ENCODE measurements around the gene C4B.
A peak's percentile ranks its signal among the peaks of the same experiment; 100 is the strongest.
"Not testable (repeated sequence)": the region's sequence is repeated elsewhere in the genome, so short reads cannot be mapped to it uniquely, and the experiment has no call there.

The C4B gene

DNA sequence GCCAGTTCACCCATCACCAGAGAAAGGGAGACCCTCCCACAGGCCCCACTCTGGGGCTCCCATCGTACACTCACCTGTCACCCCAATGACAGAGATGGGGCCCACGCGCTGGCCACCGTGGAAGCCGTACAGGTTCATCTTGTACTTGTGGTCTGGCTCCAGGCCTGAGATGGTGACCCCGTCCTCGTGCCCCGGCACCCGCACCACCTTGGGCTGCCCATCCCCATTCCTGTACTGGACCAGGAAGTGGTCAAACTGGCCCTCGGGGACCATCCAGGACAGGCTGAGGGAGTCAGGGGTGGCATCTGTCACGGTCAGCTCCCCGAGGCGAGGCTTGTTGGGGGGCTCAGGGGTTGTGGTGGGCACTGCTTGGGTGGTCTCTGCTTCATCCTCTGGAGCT, 38.7 kb downstream of the C4B start:
- DNase-seq (ENCODE audit: low spot score), result not testable (repeated sequence)

- DNase-seq (ENCODE audit: low spot score), result not testable (repeated sequence)
Observed at GRCh38 chr6:32055756-32056155, 41.2 kb downstream of the C4B start.

GRCh38 chr6:32056254-32056653, 41.7 kb downstream of the C4B start:
- no peak for DNase-seq (ENCODE audit: low spot score)

GRCh38 chr6:32057966-32058365, 43.4 kb downstream of the C4B start:
- DNase-seq (ENCODE audit: low spot score), result no peak

- no peak for DNase-seq (ENCODE audit: low spot score)
Observed at GRCh38 chr6:32058511-32058963, 43.9 kb downstream of the C4B start.

DNA sequence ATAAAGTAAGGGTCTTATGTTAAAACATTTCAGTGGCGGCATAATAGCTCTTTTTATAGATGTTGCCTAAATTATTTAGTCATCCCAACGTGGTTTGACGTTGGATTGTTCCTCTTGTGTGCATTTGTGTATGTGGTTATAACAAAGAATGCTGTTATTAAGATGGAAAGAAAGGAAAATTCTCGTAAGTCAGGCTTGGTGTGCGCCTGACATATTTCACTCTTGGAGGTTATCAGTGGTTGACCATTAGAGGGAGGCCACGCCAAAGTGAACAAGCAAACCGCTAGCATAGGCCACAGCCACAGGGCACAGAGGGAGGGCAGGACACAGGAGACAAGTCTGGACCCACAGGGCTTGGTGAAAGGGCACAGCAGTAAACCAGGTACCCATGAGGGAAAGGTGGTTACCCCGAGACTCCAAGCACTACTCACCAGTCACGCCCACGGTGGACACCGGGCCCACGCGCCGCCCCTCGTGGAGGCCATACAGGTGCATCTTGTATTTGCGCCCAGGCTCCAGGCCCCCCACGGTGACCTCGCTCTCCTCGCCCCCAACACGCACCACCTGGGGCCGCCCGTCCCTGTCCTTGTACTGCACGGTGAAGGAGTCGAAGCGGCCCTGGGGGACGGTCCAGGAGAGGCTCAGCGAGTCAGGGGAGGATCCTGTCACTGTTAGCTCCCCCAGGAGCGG, 46.5 kb downstream of the C4B start:
- DNase-seq (ENCODE audit: low spot score), result no peak

DNA sequence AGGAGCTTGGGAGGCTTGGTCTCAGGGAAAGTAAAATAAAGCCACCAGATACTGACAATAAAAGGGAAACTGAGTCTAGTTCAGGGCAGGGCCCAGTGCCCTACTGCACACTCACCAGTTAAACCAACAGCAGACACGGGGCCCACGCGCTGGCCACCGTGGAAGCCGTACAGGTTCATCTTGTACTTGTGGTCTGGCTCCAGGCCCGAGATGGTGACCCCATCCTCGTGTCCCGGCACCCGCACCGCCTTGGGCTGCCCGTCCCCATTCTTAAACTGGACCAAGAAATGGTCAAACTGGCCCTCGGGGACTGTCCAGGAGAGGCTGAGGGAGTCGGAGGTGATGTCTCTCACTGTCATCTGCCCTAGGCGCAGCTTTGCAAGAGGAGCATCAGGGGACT, 50.1 kb downstream of the C4B start:
- no peak for DNase-seq (ENCODE audit: low spot score)

GRCh38 chr6:32067521-32067920, 52.9 kb downstream of the C4B start:
- not testable (repeated sequence) for DNase-seq (ENCODE audit: low spot score)

- DNase-seq (ENCODE audit: low spot score), result not testable (repeated sequence)
Observed at GRCh38 chr6:32068315-32068714, 53.7 kb downstream of the C4B start.

DNA sequence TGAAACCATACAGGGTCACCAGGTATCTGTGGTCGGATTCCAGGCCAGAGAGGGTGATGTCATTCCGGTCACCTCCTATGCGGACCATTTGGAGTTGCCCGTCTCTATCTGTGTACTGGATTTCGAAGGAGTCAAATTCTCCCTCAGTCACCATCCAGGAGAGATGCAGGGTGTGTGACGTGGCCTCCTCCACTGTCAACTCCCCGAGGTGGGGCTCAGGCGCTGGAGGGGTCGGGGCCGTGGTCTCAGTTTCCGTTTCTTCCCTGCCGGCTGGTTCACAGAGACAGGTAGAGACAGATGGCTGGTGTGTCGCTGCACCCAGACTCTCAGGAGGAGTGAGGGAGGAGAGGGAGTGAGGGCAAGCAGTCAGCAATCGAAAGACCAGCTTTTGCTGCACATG, 54.3 kb downstream of the C4B start:
- DNase-seq (ENCODE audit: low spot score), result no peak

GRCh38 chr6:32069460-32069859, 54.9 kb downstream of the C4B start:
- DNase-seq (ENCODE audit: low spot score), result no peak

DNA sequence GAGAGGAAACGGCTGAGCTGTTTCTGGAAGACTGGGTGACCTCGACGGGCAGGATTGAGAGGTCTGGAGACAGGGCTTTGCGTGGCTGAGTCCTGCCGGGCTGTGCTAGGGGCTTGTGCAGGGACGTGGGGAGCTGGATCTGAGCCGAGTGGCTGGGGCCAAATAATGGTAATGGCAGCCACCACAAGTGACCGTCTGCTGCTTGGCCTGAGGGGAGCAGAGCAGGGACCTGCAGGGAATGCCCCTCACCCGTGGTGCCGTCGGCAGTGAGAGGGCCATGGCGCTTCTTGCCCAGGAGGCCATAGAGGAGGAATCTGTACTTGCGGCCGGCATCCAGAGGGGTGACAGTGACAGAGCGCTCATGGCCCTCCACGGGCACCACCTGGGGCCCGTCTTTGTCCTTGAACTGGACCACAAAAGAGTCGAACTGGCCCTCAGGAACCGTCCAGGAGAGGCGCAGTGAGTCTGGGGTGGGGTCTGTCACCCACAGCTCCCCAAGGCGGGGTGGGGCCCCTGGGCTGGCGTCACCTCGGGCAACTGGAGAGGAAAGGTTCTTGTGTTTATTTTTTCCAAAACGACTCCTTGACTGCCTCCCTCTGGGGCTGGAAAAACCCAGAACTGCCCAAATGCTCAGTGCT, 55.4 kb downstream of the C4B start:
- DNase-seq (ENCODE audit: low spot score), result no peak

DNA sequence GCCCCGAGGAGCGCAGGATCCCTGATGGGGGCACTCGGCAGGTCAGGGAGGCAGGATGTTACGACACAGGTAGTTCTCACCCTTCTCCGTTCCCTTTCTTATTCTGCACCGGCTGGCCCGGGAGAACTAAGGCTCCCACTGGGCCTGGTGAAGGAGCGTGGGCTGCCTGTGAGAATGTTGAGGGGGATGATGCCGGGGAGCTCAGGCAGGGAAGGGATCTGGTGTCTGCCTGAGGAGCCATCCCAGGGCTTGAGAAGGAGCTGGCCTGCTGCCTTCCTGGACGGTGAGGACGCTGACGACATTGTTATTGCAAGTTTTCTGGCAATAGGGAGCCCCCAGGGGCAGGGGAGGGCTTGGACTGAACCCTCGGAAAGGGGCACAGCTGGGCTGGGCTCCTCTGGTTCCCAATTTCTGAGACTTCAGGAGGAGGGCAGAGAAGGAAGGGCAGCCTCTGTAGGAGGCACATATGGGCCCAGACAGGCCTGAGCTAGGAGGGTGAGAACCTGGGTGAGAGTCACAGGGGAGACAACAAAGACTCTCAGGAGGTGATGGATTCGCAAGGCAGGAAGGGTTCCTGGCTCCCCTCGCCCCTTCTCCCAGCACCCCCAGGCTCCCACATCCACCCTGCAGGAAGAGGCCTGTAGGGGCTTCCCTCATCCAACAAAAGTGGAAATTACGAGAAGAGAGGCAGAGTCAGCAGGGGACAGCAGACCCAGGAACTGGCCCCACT, 56.4 kb downstream of the C4B start:
- no peak for DNase-seq (ENCODE audit: low spot score)

GRCh38 chr6:32073101-32073500, 58.5 kb downstream of the C4B start:
- no peak for DNase-seq (ENCODE audit: low spot score)

- DNase-seq (ENCODE audit: low spot score), result no peak
Observed at GRCh38 chr6:32073613-32074012, 59.0 kb downstream of the C4B start.

- DNase-seq (ENCODE audit: low spot score), result no peak
Observed at GRCh38 chr6:32074996-32075532, 60.5 kb downstream of the C4B start.

DNA sequence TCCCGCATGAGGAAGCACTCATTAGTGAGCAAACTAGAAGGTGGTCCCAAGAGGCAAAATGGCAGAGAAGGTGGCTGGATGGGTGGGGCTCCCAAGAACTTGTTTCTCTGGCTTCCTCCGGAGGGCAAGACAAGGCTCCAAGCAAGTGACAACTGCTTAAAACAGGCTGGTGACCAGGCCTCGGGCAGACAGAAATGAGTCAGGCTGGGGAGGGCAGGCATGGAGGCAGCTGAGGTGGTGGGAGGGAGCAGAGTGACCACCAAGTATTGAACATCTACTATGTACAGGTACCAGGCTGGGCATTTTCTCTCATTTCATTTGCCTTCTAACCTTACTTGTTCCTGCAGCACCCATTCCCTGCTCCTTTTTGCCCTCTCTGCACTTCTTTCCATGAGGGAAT, 61.2 kb downstream of the C4B start:
- no peak for DNase-seq (ENCODE audit: low spot score)

DNA sequence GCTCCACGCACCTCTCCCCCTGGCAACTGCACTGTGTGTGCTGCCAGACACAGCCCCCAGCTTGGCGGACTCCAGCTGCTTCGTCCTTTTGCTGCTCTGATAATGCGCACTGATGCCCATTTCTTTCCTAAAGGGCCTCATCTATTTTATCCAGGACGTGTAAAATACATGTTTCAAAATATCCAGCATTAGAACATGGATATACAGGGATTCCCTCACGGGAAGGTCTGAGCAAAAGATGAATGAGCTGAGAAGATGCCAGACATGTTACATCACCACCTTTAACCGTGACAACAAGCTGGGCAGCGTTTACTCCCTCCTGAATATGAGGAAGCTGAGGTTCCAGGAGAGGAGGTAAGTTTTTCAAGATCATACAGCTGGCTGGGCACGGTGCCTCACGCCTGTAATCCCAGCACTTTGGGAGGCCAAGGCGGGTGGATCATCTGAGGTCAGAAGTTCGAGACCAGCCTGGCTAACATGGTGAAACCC, 61.8 kb downstream of the C4B start:
- DNase-seq (ENCODE audit: low spot score), result no peak

DNA sequence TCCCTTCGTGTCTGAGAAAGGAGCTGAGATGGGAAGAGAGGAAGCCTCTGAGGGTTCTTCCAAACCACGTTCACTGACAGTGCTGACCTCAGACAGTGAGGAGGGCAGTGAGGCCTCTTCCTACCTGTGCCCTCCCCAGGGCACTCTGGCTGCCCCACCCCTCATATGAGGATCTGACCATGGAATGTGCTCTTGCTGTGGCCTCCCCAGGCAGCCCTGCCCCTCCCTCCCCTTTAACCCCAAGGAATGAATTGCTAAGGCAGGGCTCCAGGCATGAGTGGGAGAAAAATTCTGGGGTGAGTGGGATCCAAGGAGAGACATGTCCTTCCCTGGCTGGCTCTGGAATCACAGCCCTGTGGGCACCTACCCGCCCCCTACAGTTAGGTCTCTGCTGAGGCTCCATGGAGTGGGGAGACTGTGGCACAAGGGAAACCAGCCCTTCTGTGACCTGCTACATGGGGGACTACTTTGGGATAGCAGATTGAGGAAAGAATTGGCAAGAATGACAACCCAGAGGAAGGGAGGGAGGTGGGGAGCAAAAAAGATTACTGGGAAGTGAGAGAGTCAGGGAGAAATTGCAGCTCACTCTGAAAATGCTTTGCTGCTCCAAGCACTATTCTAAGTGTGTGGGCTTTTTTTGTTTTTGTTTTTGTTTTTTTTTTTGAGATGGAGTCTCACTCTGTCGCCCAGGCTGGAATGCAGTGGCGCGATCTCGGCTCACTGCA, 65.1 kb downstream of the C4B start:
- DNase-seq (ENCODE audit: low spot score), result no peak

GRCh38 chr6:32081168-32081990, 66.8 kb downstream of the C4B start:
- DNase-seq (ENCODE audit: low spot score), result peak; percentile 83

GRCh38 chr6:32082478-32082877, 67.9 kb downstream of the C4B start:
- no peak for DNase-seq (ENCODE audit: low spot score)

Data from left forelimb (tissue), 1 donor.